Endothelial cell of umbilical vein (primary cell): ENCODE measurements around the gene RNASEH2A. TPM values are rescaled to one million over a fixed set of nuclear protein-coding genes. Genes with fewer than 3 reads are reported as not detected.

Source experiments
- BruUV-seq: library from RNA; stranded (reverse); fragments of 400-500 nt; replicated peaks from 2 replicates; lab custom pipeline; 2021; lab: Mats Ljungman, UMichigan
- CTCF ChIA-PET: fragments of 300-600, 350-600 bp; sonication (Branson Sonifier 250); formaldehyde crosslinking; loops from one replicate; lab custom pipeline; 2021; ENCODE audit warnings: antibody characterized with exemption, inconsistent platforms; lab: Charles Lee
- POLR2A ChIA-PET: fragments of 300-600, 350-600 bp; sonication (Branson Sonifier 250); formaldehyde crosslinking; loops from one replicate; lab custom pipeline; 2021; ENCODE audit warnings: antibody characterized with exemption, inconsistent platforms; lab: Charles Lee
- DNase-seq: peaks from one replicate; pipeline ENCODE4 v3.0.0-alpha.2; 2011; ENCODE audit warnings: low read depth, low spot score
- FAIRE-seq: peaks from 2 replicates; lab custom pipeline; 2011; peaks lifted over from hg19 to GRCh38; lab: Jason Lieb, UNC
- H2AFZ ChIP-seq: 2 replicates; pipeline ENCODE4 v1.6.0; 2012; ENCODE audit warnings: low read depth, low read length, control low read depth, inconsistent platforms
- H3K27ac ChIP-seq: 2 replicates; pipeline ENCODE4 v1.5.1; 2011; ENCODE audit warnings: low read depth, mild to moderate bottlenecking, control low read depth, low read length, moderate library complexity; ENCODE audit not compliant: insufficient read depth
- H3K27me3 ChIP-seq, 2 experiments: 2 replicates each; pipeline versions ENCODE4 v1.6.0 to v1.6.1; 2011; ENCODE audit warnings: low read length in 2 of 2, mixed read lengths in 1 of 2; ENCODE audit not compliant: control insufficient read depth in 2 of 2, insufficient read depth in 2 of 2
- H3K36me3 ChIP-seq, 2 experiments: 2 replicates in 1 of 2; 3 replicates in 1 of 2; pipeline ENCODE4 v1.5.1; 2011; ENCODE audit warnings: low read length in 2 of 2, mild to moderate bottlenecking in 1 of 2, moderate library complexity in 1 of 2; ENCODE audit not compliant: control insufficient read depth in 2 of 2, insufficient read depth in 2 of 2; ENCODE audit errors: extremely low read depth in 1 of 2
- H3K4me1 ChIP-seq: 3 replicates; pipeline ENCODE4 v1.5.1; 2011; ENCODE audit warnings: mild to moderate bottlenecking, low read length; ENCODE audit not compliant: control insufficient read depth, insufficient read depth; ENCODE audit errors: extremely low read depth
- H3K4me2 ChIP-seq: 2 replicates; pipeline ENCODE4 v1.6.1; 2011; ENCODE audit warnings: low read length, control low read depth, mixed read lengths; ENCODE audit not compliant: insufficient read depth
- H3K4me3 ChIP-seq, 3 experiments: fragments of 200-600 bp in 1 of 3; sonication (generic), shearing (Covaris generic) in 1 of 3; replicated peaks in 1 of 3; 2 replicates each; pipeline ENCODE4 v1.5.1; 2011 to 2016; ENCODE audit warnings: control low read depth in 3 of 3, low read length in 3 of 3, mild to moderate bottlenecking in 2 of 3, inconsistent platforms in 1 of 3, low read depth in 1 of 3, moderate library complexity in 1 of 3; ENCODE audit not compliant: insufficient read depth in 1 of 3
- H3K79me2 ChIP-seq: 2 replicates; pipeline ENCODE4 v1.6.0; 2012; ENCODE audit warnings: low read length, inconsistent platforms; ENCODE audit not compliant: control insufficient read depth, insufficient read depth
- H3K9ac ChIP-seq: replicated peaks from 2 replicates; pipeline ENCODE3; 2011; ENCODE audit warnings: low read length, control low read depth; ENCODE audit not compliant: insufficient read depth; ENCODE audit errors: extremely low read depth
- H3K9me1 ChIP-seq: replicated peaks from 3 replicates; pipeline ENCODE4 v1.6.0; 2011; ENCODE audit warnings: mild to moderate bottlenecking, low read length; ENCODE audit not compliant: control insufficient read depth, insufficient read depth; ENCODE audit errors: extremely low read depth
- H3K9me3 ChIP-seq: replicated peaks from 2 replicates; pipeline ENCODE4 v1.5.1; 2012; ENCODE audit warnings: low read length, inconsistent platforms; ENCODE audit not compliant: control insufficient read depth, insufficient read depth
- H4K20me1 ChIP-seq: replicated peaks from 2 replicates; pipeline ENCODE3; 2011; ENCODE audit warnings: mild to moderate bottlenecking, low read length; ENCODE audit not compliant: control insufficient read depth, insufficient read depth; ENCODE audit errors: extremely low read depth
- EZH2 ChIP-seq: IDR thresholded peaks from 2 replicates; pipeline ENCODE4 v1.6.1; 2012; ENCODE audit warnings: borderline replicate concordance, low read depth, mild to moderate bottlenecking, moderate library complexity, low read length, inconsistent platforms; ENCODE audit not compliant: severe bottlenecking
- FOS ChIP-seq: IDR thresholded peaks from 2 replicates; pipeline ENCODE4 v1.6.1; 2011; ENCODE audit warnings: mild to moderate bottlenecking, low read length, moderate library complexity, borderline replicate concordance; ENCODE audit not compliant: insufficient read depth
- GATA2 ChIP-seq: IDR thresholded peaks from 2 replicates; pipeline ENCODE4 v1.7.0; 2011; ENCODE audit warnings: low read depth, mild to moderate bottlenecking, moderate library complexity, mixed read lengths, low read length; ENCODE audit not compliant: insufficient read length, insufficient read depth
- JUN ChIP-seq: IDR thresholded peaks from 2 replicates; pipeline ENCODE4 v1.6.1; 2011; ENCODE audit warnings: borderline replicate concordance, low read depth; ENCODE audit not compliant: insufficient read length, insufficient read depth
- MAX ChIP-seq: IDR thresholded peaks from 2 replicates; pipeline ENCODE4 v1.6.1; 2011; ENCODE audit not compliant: insufficient read depth, insufficient read length
- MYC ChIP-seq: IDR thresholded peaks from one replicate; pipeline ENCODE4 v1.6.1; 2011; ENCODE audit warnings: mild to moderate bottlenecking, low read depth, low read length
- POLR2A ChIP-seq: IDR thresholded peaks from 2 replicates; pipeline ENCODE4 v1.6.1; 2012; ENCODE audit warnings: low read depth, mild to moderate bottlenecking, control low read depth, low read length
- POLR2AphosphoS5 ChIP-seq: IDR thresholded peaks from 2 replicates; pipeline ENCODE4 v1.6.1; 2012; ENCODE audit warnings: low read depth, mild to moderate bottlenecking, control low read depth, low read length, moderate library complexity; ENCODE audit not compliant: insufficient read depth
- dilution Hi-C: fragments of 300-500 bp; cut with MboI; formaldehyde crosslinking; loops from one replicate; pipeline ENCODE4 v1.15.0; 2019; ENCODE audit warnings: low sequenced_read_pairs; ENCODE audit not compliant: extremely low pct_ligation_motif_present
- intact Hi-C: fragments of 100-400 bp; cut with micrococcal nuclease; formaldehyde crosslinking; loops from one replicate; pipeline ENCODE4 v1.10.0; 2022
- polyA plus RNA-seq, 4 experiments: library from polyadenylated mRNA; depleted of rRNA in 3 of 4; stranded (reverse) in 3 of 4; unstranded in 1 of 4; fragments of >200 nt; gene quantifications; 2 replicates each; pipeline versions ENCODE4 v1.2.1 to v1.2.3, GENCODE V29; 2011 to 2012; ENCODE audit warnings: missing spikeins in 1 of 4
- total RNA-seq: library from RNA; stranded (reverse); gene quantifications from 2 replicates; pipeline ENCODE4 v1.2.3, GENCODE V29; 2021
- TF ChIP-seq, protein P1 (sequence below), 2 donors: IDR thresholded peaks; 1 replicate in 1 of 2; 2 replicates in 1 of 2; pipeline ENCODE4 v1.5.1; 2011; ENCODE audit warnings: low read length in 2 of 2, mild to moderate bottlenecking in 2 of 2, moderate library complexity in 2 of 2, control low read depth in 1 of 2, inconsistent platforms in 1 of 2, low read depth in 1 of 2; ENCODE audit not compliant: insufficient read depth in 1 of 2; ENCODE audit errors: extremely low read depth in 1 of 2

RNASEH2A gene
- total and polyA plus RNA-seq, 2 donors (not counting 3 experiments of a cell fraction or from before 2014, with no cell fraction given): 25.6 to 45.4 TPM

GRCh38 chr19:12787458-12787857 is 18.9 kb upstream of the RNASEH2A start:
- no peak for TF ChIP-seq JUN
- no peak for TF ChIP-seq MYC
- no peak for TF ChIP-seq POLR2AphosphoS5
- TF ChIP-seq MAX: no peak
- TF ChIP-seq EZH2: no peak
- TF ChIP-seq, protein P1, sequence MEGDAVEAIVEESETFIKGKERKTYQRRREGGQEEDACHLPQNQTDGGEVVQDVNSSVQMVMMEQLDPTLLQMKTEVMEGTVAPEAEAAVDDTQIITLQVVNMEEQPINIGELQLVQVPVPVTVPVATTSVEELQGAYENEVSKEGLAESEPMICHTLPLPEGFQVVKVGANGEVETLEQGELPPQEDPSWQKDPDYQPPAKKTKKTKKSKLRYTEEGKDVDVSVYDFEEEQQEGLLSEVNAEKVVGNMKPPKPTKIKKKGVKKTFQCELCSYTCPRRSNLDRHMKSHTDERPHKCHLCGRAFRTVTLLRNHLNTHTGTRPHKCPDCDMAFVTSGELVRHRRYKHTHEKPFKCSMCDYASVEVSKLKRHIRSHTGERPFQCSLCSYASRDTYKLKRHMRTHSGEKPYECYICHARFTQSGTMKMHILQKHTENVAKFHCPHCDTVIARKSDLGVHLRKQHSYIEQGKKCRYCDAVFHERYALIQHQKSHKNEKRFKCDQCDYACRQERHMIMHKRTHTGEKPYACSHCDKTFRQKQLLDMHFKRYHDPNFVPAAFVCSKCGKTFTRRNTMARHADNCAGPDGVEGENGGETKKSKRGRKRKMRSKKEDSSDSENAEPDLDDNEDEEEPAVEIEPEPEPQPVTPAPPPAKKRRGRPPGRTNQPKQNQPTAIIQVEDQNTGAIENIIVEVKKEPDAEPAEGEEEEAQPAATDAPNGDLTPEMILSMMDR (IDR thresholded peaks at IDR 0.05; ENCODE audit: extremely low read depth in 1 of 2, insufficient read depth in 1 of 2, low read depth in 1 of 2, low read length in 2 of 2): no peak
- TF ChIP-seq FOS: no peak
- TF ChIP-seq POLR2A: no peak
- TF ChIP-seq GATA2: no peak
- no peaks in the 10 kb centered on the region for H3K36me3 ChIP-seq
- no peak for DNase-seq
- no peaks in the 10 kb centered on the region for H3K9me1 ChIP-seq
- no peak overlapping the region for H3K9ac ChIP-seq
- POLR2A ChIA-PET: no interaction called here
- FAIRE-seq: no peak
- H3K79me2 ChIP-seq: peaks cover 8% of the 10 kb centered on the region
- no peaks in the 10 kb centered on the region for H4K20me1 ChIP-seq
- intact Hi-C loops (loop anchor here (10.0 kb wide), 1 partner anchor 147 kb away; the partner anchor contains the start of genes CALR and FARSA), dilution Hi-C loops (no loop called here)
- H3K27ac ChIP-seq: no peak overlapping the region
- BruUV-seq: no TSS peak
- no peaks in the 10 kb centered on the region for H3K9me3 ChIP-seq
- no peak overlapping the region for H3K4me3 ChIP-seq
- H3K27me3 ChIP-seq: no peaks in the 10 kb centered on the region
- no peak overlapping the region for H2AFZ ChIP-seq
- no peak overlapping the region for H3K4me2 ChIP-seq
- peaks cover 31% of the 10 kb centered on the region for H3K4me1 ChIP-seq
- CTCF ChIA-PET: interaction anchor here (1.3 to 4.7 kb wide), 3 partner anchors 9 to 27 kb away, joined by 3 to 48 read pairs (median 7); no protein-coding TSS in a partner anchor
